GM12873 (cell line): Measurements from ENCODE around the gene RHBDD2.

ENCODE experiments used
- CTCF ChIP-seq: IDR thresholded peaks from 2 replicates; pipeline ENCODE4 v1.5.1; 2012; ENCODE audit warnings: low read depth, mild to moderate bottlenecking, moderate library complexity, low read length, control low read depth; ENCODE audit not compliant: insufficient read depth; ENCODE audit errors: missing control alignments

Gene RHBDD2

GRCh38 chr7:75916685-75917634, 38.1 kb downstream of the RHBDD2 start:
- TF ChIP-seq CTCF, result no peak

GRCh38 chr7:75920431-75921161, 41.8 kb downstream of the RHBDD2 start:
- no peak for TF ChIP-seq CTCF

GRCh38 chr7:75921479-75921878, 42.6 kb downstream of the RHBDD2 start:
- no peak for TF ChIP-seq CTCF

- no peak for TF ChIP-seq CTCF
These were observed 44.3 kb downstream of the RHBDD2 start for GRCh38 chr7:75922966-75923603.

GRCh38 chr7:75924256-75924655, 45.4 kb downstream of the RHBDD2 start:
- TF ChIP-seq CTCF, result no peak

GRCh38 chr7:75924889-75925288, 46.1 kb downstream of the RHBDD2 start:
- TF ChIP-seq CTCF, result no peak
